HG02642 (cell line): ENCODE measurements around the gene VENTX.

Experiments used
- ATAC-seq: cut with Tn5 transposase; IDR thresholded peaks from one replicate; pipeline ENCODE4 v1.9.1; 2021; ENCODE audit warnings: mild to moderate bottlenecking; ENCODE audit not compliant: unreplicated experiment, poor library complexity

Gene VENTX

GRCh38 chr10:133201948-133202725 is 35.5 kb upstream of the VENTX start:
- ATAC-seq, result no peak

DNA sequence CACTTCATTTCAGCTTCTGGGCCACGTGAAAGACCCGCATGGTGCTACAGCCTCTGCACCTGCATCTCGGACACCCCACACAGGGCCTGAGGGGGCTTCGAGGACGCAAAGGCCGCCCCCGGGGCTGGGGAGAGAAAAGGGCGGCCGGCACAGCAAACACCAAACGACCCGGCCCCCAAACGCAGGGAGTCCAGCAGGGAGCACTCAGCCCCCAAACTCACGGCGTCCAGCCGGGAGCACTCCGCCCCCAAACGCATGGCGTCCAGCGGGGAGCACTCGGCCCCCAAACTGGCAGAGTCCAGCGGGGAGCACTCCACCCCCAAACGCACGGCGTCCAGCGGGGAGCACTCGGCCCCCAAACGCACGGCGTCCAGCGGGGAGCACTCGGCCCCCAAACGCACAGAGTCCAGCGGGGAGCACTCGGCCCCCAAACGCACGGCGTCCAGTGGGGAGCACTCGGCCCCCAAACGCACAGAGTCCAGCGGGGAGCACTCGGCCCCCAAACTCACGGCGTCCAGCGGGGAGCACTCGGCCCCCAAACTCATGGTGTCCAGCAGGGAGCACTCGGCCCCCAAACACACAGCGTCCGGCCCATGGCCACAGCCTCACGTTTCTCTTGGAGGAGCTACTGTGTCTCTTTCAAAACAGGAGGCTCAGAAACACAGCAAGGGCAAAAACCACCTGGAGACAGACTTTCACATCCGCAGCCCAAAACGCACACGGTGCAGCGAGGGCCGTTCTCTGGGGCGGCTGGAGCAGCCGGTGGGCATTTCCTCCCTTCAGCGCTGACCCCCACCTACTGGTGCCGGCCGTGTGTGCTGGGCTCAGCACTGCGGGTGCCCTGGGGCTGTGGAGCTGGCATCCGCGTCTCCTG is 34.6 kb upstream of the VENTX start:
- no peak for ATAC-seq

DNA sequence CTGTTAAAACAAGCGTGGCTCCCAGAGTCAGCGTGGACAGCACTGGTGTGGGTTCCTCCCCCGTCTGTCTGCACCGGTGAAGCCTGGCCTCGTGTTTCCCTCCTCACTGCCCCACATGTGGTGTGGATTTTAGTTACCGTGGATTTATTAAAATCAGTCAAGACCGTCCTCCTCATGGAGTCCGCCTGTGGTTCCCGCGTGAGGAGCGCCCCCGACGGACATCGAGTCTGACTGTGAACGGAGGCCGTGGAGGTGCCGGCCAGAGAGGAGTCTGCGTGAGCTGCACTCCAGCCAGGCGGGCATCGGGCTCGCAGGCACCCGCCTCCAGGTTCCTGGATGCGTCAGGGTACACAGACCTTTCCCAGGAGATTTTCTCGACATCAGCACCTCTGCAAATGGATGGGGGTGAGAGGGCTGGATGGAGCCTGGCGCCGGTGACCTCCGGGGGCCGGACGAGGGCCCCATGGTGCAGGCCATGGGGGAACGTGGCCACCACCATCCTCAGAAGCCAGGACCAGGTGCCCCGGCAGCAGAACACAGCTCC is 33.9 kb upstream of the VENTX start:
- ATAC-seq, result no peak

- ATAC-seq, result no peak
Observed at GRCh38 chr10:133204226-133205015, 33.2 kb upstream of the VENTX start.

- ATAC-seq, result no peak
Observed at GRCh38 chr10:133205146-133205545, 32.5 kb upstream of the VENTX start.

- ATAC-seq, result no peak
Observed at GRCh38 chr10:133206356-133207040, 31.2 kb upstream of the VENTX start.

GRCh38 chr10:133207041-133207600 is 30.5 kb upstream of the VENTX start:
- no peak for ATAC-seq

DNA sequence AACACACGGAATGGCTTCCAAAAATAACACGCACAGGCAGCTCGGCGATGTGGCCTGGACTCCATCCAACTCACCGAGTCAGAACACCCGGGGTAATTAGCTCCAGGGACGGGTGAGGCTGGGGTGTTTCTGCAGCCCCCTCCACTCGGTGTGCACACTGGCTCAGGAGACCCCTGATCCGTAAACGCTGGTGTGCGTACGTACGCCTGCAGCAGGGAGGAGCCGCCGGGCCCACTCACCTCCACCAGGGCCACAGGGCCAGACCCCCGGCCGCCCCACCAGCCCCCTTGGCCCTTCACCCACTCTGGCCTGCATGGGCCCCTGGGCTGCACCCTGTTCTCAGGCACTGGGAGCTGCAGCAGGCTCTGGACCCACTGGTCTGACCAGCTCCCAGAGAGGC is 30.0 kb upstream of the VENTX start:
- ATAC-seq, result no peak

DNA sequence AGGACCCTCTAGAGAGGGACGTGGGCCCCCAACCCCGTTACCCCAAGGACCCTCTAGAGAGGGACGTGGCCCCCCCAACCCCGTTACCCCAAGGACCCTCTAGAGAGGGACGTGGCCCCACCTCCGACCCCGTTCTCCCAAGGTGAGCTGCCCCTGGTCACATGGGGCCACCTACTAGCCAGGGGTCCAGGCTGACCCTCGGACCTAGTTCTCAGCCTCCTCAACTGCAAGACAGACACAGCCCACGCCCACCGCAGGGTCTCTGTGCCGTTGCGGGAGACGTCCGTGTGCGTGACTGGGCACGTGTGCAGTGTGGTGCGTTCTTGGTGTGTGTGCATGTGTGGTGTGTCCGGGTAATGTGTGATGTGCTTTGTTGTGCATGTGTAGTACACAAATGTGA is 29.2 kb upstream of the VENTX start:
- no peak for ATAC-seq

- no peak for ATAC-seq
Observed at GRCh38 chr10:133209117-133209516, 28.5 kb upstream of the VENTX start.

- ATAC-seq, result no peak
Observed at GRCh38 chr10:133209641-133210040, 28.0 kb upstream of the VENTX start.

DNA sequence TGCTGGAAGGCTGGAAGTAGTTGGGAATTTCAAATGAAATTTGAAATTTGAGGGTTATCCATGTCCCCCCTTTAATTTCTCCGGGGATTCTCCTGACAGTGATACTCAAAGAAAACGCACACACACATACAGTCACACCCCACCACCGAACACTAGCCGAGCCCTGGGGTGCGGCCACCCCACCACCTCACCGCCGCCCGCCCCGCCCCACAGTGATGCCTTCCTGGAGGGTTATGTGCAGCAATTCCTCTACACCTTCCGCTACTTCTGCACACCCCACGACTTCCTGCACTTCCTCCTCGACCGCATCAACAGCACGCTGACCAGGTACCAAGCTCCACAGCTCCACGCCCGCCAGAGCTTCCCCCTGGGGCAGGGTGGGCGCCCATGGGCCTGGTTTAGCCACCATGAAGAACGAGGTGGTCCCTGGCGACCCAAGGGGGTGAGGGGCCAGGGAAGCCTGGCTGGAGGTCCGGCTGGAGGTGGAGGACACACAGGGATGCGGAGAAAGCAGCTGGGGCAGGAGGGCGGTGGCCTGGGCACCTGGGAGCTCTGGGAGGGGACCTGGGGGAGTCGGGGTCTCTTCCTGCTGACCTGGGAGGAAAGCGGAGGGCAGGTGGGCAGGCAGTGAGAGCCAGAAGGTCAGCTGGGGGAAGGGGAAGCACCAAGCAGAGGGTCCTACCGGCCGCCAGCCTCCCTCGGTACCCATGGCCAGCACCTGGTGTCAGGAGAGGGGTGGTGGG is 27.1 kb upstream of the VENTX start:
- ATAC-seq, result no peak

GRCh38 chr10:133211141-133211830 is 26.4 kb upstream of the VENTX start:
- no peak for ATAC-seq

- ATAC-seq, result no peak
Observed at GRCh38 chr10:133211959-133212852, 25.4 kb upstream of the VENTX start.

DNA sequence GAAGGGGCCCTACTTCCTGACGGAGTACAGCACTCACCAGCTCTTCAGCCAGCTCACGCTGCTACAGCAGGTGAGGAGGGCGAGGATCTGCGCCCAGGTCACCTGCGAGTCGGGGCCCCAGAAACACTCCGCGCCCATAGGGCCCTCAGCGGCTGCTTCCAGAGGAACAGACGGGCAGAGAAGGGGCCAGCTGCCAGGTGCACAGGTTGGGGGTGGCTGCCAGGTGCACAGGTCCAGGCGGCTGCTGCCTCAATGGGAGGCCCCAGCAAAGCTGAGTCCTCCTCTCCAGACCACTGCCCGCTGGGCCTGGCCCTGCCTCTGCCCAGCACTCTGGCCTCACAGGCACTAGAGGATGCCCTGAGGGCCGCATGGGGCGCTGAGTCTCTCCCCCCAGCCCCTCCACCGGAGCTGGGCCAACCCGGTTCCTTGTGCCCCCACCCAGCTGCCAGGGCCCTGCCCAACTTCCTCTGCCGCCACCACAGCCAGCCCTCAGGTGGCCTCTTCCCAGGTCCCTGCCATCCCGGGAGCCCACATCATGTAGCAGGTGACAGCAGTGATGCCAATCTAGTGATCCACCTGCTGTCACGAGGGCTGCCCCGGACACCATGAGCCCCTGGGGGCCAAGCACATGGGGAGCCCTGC is 24.7 kb upstream of the VENTX start:
- no peak for ATAC-seq

- ATAC-seq, result no peak
Observed at GRCh38 chr10:133213641-133214467, 23.8 kb upstream of the VENTX start.
